HG03159 (cell line): ENCODE measurements around the gene ZNF655.
"Not testable (repeated sequence)": the region's sequence is repeated elsewhere in the genome, so short reads cannot be mapped to it uniquely, and the experiment has no call there.

Source experiments
- ATAC-seq: cut with Tn5 transposase; IDR thresholded peaks from one replicate; pipeline ENCODE4 v1.9.1; 2021; ENCODE audit warnings: mild to moderate bottlenecking, moderate library complexity; ENCODE audit not compliant: unreplicated experiment

The ZNF655 gene, protein sequence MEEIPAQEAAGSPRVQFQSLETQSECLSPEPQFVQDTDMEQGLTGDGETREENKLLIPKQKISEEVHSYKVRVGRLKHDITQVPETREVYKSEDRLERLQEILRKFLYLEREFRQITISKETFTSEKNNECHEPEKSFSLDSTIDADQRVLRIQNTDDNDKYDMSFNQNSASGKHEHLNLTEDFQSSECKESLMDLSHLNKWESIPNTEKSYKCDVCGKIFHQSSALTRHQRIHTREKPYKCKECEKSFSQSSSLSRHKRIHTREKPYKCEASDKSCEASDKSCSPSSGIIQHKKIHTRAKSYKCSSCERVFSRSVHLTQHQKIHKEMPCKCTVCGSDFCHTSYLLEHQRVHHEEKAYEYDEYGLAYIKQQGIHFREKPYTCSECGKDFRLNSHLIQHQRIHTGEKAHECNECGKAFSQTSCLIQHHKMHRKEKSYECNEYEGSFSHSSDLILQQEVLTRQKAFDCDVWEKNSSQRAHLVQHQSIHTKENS

DNA sequence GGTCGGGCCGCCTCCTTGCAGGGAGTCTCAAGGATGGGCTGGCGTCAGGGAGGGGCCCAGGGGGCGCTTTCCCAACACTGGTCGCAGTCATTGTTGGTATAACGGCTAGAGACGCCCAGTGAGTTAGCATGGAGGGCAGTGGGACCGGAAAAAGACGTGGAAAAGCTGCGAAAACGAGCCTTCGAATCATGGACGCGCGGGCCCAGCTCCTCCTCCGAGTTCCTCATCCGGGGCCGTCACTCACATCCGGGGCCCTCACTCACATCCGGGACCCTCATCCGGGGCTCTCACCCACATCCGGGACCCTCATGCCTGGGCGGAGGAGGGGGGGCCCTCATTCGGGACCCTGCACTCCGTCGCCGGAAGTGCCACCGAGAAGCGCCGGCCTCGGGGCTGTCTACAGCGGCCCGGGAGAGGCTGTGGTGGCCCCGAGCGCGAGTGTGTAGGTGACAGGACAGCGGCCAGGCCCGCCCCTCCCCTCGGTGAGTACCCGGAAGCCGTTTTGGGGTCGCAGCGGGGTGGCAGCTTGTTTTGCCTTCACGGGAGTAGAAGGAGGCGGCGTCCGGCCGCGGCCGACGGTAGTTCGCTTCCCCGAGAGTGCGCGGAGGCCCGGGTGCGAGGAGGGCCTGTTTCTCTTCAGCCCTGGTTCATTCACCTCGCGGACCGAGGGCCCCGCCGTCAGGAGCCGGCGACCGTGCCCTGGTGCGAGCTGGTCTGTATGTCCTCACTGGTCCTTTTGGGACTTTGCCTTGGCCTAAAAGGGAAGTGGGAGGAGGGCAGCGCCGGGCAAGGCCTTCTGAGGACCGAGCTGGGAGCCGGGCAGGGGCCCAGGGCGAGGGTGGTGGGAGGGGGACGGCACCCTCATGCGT is at the start of gene ZNF655:
TSS of gene ZNF655 (plus strand) at position 337 of the 869 bp plus-strand sequence. CDS start 1,918 bp downstream, outside the sequence.
- ATAC-seq: peak; percentile 82

DNA sequence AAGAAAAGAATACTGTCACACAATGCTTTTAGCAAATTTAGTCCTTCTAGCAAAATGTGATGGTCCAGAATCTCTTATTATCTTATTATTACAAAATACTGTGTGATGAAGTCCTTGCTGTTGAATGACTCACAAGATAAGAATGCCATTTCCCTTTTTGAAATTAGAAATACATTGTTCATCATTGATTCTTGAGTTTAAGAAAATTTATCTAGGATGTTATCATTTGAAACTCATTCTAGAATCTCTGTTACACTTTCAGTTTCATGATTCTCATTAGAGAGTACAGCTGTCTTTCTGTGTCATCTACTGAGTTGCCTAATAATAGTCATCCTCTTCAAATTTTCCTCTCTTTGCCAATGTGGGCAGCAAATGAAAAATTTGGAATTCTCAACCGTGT is 44.4 kb upstream of the ZNF655 start:
- ATAC-seq: no peak

DNA sequence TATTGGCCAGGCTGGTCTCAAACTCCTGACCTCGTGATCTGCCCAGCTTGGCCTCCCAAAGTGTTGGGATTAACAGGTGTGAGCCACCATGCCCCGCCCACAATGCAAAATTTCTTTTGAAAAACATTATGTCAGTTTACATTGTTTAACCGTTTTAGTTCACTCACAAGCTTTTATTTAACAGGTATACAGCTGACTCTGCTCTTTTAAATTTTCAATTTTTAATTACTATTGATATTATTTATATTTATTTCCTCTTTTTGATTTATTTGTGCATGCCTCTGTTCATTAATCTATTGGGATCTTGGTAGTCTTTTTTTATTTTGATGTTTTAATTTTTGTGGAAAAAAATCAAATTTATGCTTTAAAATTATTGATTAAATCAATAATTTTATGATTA is 37.0 kb upstream of the ZNF655 start:
- no peak for ATAC-seq

DNA sequence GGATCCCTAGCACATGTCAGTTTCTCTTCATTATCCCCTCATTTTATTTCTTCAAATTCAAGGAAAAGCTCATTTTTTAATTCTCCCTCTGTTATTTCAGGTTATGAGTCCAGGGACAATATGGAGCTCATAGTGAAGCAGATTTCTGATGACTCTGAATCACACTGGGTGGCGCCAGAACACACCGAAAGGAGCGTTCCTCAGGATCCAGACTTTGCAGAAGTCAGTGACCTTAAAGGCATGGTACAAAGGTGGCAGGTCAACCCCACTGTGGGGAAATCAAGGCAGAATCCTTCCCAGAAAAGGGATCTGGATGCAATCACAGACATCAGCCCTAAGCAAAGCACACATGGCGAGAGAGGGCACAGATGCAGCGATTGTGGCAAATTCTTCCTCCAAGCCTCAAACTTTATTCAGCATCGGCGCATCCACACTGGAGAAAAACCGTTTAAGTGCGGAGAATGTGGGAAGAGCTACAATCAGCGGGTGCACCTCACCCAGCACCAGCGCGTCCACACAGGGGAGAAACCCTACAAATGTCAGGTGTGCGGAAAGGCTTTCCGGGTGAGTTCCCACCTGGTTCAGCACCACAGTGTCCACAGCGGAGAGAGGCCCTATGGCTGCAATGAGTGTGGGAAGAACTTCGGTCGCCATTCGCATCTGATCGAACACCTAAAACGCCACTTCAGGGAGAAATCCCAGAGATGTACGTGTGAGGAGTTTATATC is 32.6 kb upstream of the ZNF655 start:
- ATAC-seq: no peak

DNA sequence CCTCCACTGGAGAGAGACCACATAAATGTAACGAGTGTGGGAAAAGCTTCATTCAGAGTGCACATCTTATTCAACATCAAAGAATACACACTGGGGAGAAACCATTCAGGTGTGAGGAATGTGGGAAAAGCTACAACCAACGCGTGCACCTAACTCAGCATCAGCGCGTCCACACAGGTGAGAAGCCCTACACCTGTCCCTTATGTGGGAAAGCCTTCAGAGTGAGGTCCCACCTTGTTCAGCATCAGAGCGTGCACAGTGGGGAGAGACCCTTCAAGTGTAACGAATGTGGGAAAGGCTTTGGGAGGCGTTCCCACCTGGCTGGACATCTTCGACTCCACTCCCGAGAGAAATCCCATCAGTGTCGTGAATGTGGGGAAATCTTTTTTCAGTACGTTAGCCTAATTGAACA is 27.1 kb upstream of the ZNF655 start:
- ATAC-seq: no peak

DNA sequence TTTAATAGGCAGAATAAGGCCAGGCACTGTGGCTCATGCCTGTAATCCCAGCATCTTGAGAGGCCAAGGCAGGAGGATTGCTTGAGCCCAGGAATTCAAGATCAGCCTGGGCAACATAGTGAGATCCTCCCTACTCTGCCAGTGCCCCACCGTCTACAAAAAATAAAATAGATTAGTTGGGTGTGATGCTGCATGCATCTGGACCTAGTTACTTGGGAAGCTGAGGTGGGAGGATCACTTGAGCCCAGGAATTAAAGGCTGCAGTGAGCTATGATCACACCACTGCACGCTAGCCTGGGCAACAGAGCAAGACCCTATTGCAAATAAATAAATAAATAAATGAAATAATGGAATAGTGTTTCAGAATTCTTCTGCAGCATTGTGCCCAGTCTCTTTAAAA is 22.8 kb upstream of the ZNF655 start:
- no peak for ATAC-seq

DNA sequence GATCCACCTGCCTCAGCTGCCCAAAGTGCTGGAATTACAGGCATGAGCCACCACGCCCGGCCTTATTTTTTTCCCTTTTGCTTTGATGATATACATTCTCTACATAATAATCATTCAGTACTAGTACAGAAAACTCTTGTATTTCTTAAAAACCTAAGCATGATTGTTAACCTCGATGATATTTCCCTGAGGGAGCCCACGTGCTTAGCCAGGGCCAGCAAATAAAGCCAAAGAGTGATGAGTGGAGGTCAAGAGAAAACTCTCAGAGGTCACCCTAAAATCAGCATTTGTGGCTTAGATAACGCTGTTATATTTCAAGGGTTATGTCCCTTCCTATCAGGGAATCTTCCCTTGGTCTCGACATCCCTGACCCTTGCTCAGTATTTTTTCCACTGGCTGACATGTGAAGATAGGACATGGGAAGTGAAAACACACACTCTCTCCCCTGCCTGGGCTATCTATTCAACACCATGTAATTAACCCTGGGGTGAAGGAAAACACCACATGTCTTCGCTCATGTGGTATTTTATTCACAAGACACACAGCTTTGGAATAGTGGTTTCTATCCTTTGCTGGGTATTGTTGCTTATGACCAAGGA is 19.1 kb upstream of the ZNF655 start:
- ATAC-seq: no peak

DNA sequence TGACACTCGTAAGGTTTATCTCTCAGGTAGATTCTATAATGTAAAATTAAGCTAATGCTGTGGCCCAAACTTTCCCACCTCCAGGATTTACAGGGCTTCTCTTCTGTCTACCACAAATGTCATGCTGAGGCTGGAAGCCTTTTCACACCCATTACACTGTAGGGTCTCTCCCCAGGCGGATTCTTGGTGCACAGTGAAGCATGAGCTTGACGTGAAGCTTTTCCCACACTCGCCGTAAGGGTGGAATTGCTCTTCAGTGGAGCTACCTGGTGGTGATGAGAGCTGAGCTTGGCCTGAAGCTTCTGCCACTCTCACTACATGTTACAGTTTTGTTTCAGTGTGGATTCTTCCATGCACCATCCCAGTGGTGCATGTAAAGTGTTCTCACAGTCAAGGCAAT is 17.9 kb upstream of the ZNF655 start:
- ATAC-seq: no peak

DNA sequence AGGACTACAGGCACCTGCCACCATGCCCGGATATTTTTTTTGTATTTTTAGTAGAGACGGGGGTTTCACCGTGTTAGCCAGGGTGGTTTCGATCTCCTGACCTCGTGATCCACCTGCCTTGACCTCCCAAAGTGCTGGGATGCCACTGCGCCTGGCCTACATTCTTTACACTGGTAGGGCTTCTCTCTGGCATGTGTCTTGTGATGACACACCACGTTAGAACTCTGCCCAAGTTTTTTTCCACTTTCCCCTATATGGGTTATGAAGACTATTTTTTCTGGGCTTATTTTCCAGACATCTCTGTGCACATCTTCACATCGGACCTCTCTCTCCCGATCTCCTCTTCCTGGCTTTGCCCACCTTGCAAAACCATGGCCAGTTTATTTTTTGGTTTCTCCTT is 17.2 kb upstream of the ZNF655 start:
- no peak for ATAC-seq

DNA sequence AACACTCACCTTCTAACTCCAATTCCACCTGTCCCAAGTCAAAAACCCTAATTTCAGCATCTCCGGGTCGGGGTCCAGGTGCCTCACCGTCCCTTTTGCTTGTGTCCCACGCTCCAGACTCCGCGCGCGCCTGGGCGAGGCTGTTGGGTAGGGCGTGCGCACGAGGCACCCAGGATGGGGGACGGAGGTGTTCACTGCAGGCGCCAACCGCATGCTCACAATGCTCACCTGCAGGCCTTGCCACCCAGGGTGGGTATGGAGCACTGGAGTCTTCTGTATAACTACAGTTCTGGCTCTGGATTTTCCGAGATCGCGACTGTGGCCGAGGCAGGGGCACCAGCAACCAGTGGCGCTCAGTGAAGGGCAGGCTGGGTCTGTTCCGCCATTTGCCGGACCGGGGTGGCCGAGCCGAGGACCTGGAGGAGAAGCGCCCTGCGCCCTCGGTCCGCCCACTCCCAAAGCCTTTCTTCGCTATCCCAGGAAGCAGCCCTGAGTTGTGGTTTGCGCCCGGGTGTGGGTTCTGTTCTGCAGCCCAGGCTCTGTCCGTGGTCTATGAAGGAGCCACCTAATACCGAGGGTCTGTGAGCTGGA is 15.3 kb upstream of the ZNF655 start:
- ATAC-seq: no peak

DNA sequence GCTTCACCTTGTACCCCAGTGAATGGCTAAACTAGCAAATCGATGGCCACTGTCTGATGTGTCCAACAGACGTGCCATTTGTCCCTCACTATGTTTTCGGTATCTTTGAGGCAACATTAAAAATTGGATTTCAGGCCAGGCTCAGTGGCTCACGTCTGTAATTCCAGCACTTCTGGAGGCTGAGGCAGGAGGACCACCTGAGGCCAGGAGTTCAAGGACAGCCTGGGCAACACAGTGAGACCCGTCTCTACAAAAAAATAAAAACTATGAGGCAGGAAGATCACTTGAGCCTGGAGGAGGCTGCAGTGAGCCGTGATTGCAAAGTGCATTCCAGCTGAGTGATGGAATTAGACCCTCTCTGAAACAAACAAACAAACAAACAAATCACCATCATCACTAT is 14.5 kb upstream of the ZNF655 start:
- ATAC-seq: no peak

DNA sequence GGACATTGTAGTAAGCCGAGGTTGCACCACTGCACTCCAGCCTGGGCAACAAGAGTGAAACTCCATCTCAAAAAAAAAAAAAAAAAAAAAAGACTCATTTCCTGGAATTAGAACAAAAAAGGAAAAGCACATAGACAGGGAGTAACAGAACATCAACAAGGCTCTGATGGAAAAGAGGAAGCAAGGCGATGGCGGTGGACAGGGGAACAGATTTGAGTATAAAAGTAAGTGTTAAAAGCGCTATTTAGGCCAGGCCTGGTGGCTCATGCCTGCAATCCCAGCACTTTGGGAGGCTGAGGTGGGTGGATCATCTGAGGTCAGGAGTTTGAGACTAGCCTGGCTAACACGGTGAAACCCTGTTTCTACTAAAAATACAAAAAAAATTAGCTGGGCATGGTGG is 13.1 kb upstream of the ZNF655 start:
- not testable (repeated sequence) for ATAC-seq

DNA sequence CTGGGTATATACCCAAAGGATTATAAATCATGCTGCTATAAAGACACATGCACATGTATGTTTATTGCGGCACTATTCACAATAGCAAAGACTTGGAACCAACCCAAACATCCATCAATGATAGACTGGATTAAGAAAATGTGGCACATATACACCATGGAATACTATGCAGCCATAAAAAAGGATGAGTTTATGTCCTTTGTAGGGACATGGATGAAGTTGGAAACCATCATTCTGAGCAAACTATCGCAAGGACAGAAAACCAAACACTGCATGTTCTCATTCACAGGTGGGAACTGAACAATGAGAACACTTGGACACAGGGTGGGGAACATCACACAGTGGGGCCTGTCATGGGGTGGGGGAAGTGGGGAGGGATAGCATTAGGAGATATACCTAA is 8.9 kb upstream of the ZNF655 start:
- not testable (repeated sequence) for ATAC-seq

DNA sequence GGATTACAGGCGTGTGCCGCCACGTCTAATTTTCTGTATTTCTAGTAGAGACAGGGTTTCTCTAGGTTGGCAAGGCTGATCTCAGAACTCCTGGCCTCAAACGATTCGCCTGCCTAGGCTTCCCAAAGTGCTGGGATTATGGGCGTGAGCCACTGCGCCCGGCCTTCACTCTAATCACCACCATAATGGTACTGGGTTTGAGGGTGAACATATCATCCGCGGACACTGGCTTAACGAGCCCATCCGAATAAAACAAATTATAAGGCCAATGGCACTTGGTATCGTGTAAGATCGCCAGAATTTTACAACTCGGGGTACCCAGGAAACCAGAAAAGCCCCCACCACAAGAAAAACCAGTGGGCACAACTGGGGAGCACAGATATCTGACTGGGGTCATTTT is 7.1 kb upstream of the ZNF655 start:
- ATAC-seq: no peak

DNA sequence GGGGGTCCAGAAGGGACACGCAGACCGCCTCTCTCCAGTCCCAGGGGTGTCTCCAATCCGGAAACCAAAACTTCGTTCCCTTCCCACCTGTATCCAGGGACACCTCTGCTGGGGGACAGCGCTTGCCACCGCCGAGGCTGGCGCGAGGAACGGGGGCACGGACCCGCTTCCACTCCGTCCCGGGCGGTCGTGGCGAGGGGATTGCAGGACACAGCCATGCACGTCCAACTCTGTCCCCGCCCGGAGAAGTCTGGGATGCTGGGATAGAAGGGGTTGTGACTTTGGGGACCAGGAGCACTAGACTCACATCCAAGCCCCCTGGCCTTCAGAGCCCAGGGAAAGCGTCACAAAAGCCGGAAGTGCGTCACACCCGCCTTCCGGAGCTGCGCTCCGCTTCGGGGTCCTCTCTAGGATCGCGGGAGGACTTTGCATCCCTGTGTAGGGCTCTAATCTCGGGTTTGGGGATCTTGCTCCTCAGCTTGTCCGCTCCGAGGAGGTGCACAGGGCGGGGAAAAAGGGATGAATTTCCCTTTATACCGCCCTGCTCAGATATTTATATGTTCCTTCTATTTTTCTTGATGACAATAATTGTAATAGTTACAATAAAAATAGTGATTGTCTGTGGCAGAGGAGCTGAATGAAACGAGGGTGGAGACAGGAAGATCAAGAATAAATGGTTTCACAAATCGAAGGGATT is 6.5 kb upstream of the ZNF655 start, which contains the start of gene FAM200A:
TSS of gene FAM200A (minus strand) at position 348 of the 697 bp plus-strand sequence. CDS start 3,707 bp downstream, outside the sequence.
- ATAC-seq: peak; percentile 83

DNA sequence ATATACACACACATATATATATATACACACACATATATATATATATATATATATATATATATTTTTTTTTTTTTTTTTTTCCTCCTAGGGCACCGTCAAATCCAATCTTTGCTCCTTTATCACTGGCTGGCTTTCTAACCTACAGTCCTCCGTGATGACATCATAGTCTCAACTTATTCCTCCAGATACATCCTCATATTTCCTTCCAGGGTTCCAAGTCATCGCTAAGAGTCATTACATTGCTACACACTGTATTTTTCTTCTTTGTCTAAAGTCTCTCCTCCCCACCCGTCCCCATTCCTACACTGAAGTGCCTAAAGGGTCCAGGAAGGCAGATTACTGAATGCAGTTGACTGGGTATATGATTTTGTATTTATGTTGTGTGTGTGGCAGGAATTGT is 5.4 kb upstream of the ZNF655 start:
- ATAC-seq: no peak

DNA sequence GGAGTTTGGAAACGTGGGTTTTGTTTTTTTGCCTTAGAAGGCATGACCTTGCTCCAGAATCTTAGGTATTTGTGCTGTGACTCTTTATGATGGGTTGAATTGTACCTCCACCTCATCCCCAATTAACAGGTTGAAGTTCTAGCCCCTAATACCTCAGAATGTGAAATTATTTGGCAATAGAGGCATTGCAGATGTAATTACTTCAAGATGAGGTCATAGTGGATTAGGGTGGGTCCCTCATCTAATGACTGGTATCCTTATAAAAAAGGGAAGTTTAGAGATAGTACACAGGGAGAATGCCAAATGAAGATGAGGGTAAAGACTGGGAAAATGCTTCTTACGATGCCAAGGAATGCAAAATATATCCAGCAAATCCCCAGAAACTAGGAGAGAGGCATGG is 3.5 kb upstream of the ZNF655 start:
- no peak for ATAC-seq

DNA sequence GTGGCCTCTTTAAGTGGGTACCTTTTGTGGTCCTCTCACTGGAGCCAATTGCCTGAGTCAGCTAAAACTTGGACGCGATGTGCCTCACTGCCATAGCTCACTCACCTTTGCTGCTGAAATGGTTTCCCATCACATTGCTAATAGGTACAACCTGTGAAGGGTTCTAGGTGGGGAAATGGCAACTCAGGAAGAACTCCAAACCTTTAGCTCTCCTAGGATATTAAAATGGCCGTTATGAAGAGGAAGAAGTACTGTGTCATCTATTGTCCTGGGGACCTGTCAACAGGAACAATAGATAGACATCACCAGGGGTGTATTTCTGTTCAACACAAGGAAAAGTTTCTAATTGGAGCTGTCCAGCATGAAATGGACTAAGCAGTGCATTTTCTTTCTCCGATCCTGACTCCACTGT is 1.2 kb upstream of the ZNF655 start:
- no peak for ATAC-seq

DNA sequence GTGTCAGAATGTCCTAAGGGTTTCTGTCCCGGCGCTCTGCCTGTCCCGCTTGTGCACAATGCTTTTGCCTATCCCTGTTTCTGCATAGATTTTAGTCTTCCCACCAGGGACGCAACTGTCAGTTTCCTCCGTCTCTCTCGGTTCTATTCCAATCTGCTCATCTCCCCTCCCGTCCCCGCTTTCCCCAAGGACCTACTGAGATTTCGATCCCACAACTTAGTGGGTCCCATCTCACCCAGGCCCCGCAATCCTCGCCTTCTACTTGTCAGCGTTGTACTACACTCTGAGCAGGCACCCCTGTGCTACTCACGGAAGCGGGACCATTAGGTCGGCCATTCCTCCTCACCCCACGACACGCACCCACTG is 519 bp upstream of the ZNF655 start:
- ATAC-seq: peak; percentile 55
